Ishikawa (cell line): Measurements from ENCODE around the gene S100A14.

ENCODE experiments used
- EGR1 ChIP-seq: IDR thresholded peaks from 2 replicates; pipeline ENCODE4 v1.6.1; 2012
- EP300 ChIP-seq: IDR thresholded peaks from 2 replicates; pipeline ENCODE4 v1.6.1; 2012; ENCODE audit warnings: borderline replicate concordance
- FOXM1 ChIP-seq: IDR thresholded peaks from 2 replicates; pipeline ENCODE4 v1.6.1; 2012; ENCODE audit warnings: low read depth, borderline replicate concordance
- RAD21 ChIP-seq: IDR thresholded peaks from 2 replicates; pipeline ENCODE4 v1.6.1; 2012; ENCODE audit warnings: low read depth
- TAF1 ChIP-seq: IDR thresholded peaks from 2 replicates; pipeline ENCODE4 v1.6.1; 2012; ENCODE audit warnings: low read depth, mild to moderate bottlenecking
- USF1 ChIP-seq: IDR thresholded peaks from 2 replicates; pipeline ENCODE4 v1.6.1; 2012
- ZBTB7A ChIP-seq: IDR thresholded peaks from 2 replicates; pipeline ENCODE4 v1.6.1; 2012; ENCODE audit warnings: low read depth
- TF ChIP-seq, protein P1 (sequence below): IDR thresholded peaks from 2 replicates; pipeline ENCODE4 v1.6.1; 2012; ENCODE audit warnings: low read depth, mild to moderate bottlenecking
- TF ChIP-seq, protein P2 (sequence below): IDR thresholded peaks from 2 replicates; pipeline ENCODE4 v1.6.1; 2012

DNA sequence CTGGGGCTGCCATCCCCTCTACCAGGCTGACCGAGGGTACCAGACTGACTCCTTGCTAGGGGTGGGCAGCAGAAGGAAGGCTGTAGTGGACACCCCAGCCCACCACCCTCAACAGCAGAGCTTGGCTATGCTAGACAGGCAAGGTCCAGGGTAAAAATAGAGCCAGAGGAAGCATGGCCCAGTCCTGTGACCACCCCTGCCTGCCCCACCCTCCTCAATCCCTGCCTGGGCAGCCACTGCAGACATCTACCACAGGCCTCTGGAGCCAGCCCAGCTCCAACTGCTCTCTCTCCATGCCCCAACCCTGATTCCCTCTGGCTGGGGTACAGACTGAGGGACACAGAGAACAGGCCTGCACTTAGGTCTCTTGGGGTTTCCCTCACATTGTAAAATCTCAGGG lies 13.8 kb upstream of the S100A14 start:
- TF ChIP-seq EGR1: no peak
- TF ChIP-seq, protein P1, sequence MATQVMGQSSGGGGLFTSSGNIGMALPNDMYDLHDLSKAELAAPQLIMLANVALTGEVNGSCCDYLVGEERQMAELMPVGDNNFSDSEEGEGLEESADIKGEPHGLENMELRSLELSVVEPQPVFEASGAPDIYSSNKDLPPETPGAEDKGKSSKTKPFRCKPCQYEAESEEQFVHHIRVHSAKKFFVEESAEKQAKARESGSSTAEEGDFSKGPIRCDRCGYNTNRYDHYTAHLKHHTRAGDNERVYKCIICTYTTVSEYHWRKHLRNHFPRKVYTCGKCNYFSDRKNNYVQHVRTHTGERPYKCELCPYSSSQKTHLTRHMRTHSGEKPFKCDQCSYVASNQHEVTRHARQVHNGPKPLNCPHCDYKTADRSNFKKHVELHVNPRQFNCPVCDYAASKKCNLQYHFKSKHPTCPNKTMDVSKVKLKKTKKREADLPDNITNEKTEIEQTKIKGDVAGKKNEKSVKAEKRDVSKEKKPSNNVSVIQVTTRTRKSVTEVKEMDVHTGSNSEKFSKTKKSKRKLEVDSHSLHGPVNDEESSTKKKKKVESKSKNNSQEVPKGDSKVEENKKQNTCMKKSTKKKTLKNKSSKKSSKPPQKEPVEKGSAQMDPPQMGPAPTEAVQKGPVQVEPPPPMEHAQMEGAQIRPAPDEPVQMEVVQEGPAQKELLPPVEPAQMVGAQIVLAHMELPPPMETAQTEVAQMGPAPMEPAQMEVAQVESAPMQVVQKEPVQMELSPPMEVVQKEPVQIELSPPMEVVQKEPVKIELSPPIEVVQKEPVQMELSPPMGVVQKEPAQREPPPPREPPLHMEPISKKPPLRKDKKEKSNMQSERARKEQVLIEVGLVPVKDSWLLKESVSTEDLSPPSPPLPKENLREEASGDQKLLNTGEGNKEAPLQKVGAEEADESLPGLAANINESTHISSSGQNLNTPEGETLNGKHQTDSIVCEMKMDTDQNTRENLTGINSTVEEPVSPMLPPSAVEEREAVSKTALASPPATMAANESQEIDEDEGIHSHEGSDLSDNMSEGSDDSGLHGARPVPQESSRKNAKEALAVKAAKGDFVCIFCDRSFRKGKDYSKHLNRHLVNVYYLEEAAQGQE: no peak
- TF ChIP-seq TAF1: no peak
- TF ChIP-seq EP300: no peak
- no peak for TF ChIP-seq RAD21
- TF ChIP-seq FOXM1: no peak
- TF ChIP-seq USF1: no peak
- TF ChIP-seq, protein P2, sequence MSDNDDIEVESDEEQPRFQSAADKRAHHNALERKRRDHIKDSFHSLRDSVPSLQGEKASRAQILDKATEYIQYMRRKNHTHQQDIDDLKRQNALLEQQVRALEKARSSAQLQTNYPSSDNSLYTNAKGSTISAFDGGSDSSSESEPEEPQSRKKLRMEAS: no peak
- no peak for TF ChIP-seq ZBTB7A
